Parathyroid adenoma (tissue), 2 donors: ENCODE results near the gene MEA1.

ENCODE experiments used
- H2AFZ ChIP-seq: fragments of 300-600 bp; sonication (generic); one replicate; pipeline ENCODE4 v1.7.0; 2017; ENCODE audit warnings: antibody characterized with exemption, mild to moderate bottlenecking
- H3K27ac ChIP-seq: fragments of 300-600 bp; sonication (generic); one replicate; pipeline ENCODE4 v1.7.0; 2017
- H3K27me3 ChIP-seq: fragments of 300-600 bp; sonication (generic); one replicate; pipeline ENCODE4 v1.7.0; 2017; ENCODE audit warnings: low read length; ENCODE audit not compliant: control insufficient read depth, insufficient read depth
- H3K36me3 ChIP-seq: fragments of 300-600 bp; sonication (generic); one replicate; pipeline ENCODE4 v1.7.0; 2017; ENCODE audit warnings: low read length; ENCODE audit not compliant: control insufficient read depth, insufficient read depth
- H3K4me1 ChIP-seq: fragments of 300-600 bp; sonication (generic); one replicate; pipeline ENCODE4 v1.7.0; 2017; ENCODE audit warnings: control low read depth
- H3K4me2 ChIP-seq: fragments of 300-600 bp; sonication (generic); one replicate; pipeline ENCODE4 v1.7.0; 2017; ENCODE audit warnings: low read length
- H3K4me3 ChIP-seq: fragments of 300-600 bp; sonication (generic); one replicate; pipeline ENCODE4 v1.7.0; 2017; ENCODE audit warnings: low read depth, low read length
- H3K79me2 ChIP-seq: fragments of 300-600 bp; sonication (generic); one replicate; pipeline ENCODE4 v1.7.0; 2017; ENCODE audit warnings: control low read depth
- H3K9ac ChIP-seq: fragments of 300-600 bp; sonication (generic); one replicate; pipeline ENCODE4 v1.7.0; 2017; ENCODE audit warnings: mild to moderate bottlenecking
- H3K9me3 ChIP-seq: fragments of 300-600 bp; sonication (generic); one replicate; pipeline ENCODE4 v1.7.0; 2017; ENCODE audit warnings: low read length; ENCODE audit not compliant: control insufficient read depth
- CTCF ChIP-seq: fragments of 300-600 bp; sonication (generic); IDR thresholded peaks from one replicate; pipeline ENCODE4 v1.7.0; 2017; ENCODE audit warnings: antibody characterized with exemption, mild to moderate bottlenecking
- donor health status: primary hyperparathyroidism.

Gene MEA1

GRCh38 chr6:43013843-43014433, at the start of gene MEA1, which contains the start of gene KLHDC3:
TSS of gene MEA1 (minus strand) at chr6:43013946. CDS start at chr6:43013813, 133 bp downstream.
TSS of gene KLHDC3 (plus strand) at chr6:43014249. CDS start at chr6:43017193, 2,944 bp downstream.
- peaks cover 18% of the 10 kb centered on the region for H3K4me1 ChIP-seq
- H3K79me2 ChIP-seq = peaks cover 34% of the 10 kb centered on the region
- H3K4me2 ChIP-seq = peak within 1 kb of the TSS; percentile 81
- no peak for TF ChIP-seq CTCF
- H3K9ac ChIP-seq = peak within 1 kb of the TSS; percentile 54
- peak within 1 kb of the TSS; percentile 97 for H2AFZ ChIP-seq
- H3K27ac ChIP-seq = peak within 1 kb of the TSS; percentile 72
- no peaks in the 10 kb centered on the region for H3K9me3 ChIP-seq
- H3K36me3 ChIP-seq = no peaks in the 10 kb centered on the region
- H3K27me3 ChIP-seq = no peaks in the 10 kb centered on the region
- H3K4me3 ChIP-seq = peak within 1 kb of the TSS; percentile 79

- Histone ChIP-seq H3K9ac (no peak overlapping the region), H3K79me2 (peaks cover 19% of the 10 kb centered on the region), H3K4me3 (no peak overlapping the region), H3K9me3 (no peaks in the 10 kb centered on the region), H2AFZ (no peak overlapping the region), H3K4me2 (no peak overlapping the region), H3K27ac (no peak overlapping the region), H3K36me3 (no peaks in the 10 kb centered on the region), H3K4me1 (peaks cover 11% of the 10 kb centered on the region), H3K27me3 (no peaks in the 10 kb centered on the region)
- TF ChIP-seq CTCF = no peak
These were observed 49.1 kb upstream of the MEA1 start for GRCh38 chr6:43062818-43063217.

GRCh38 chr6:43061861-43062260, 48.1 kb upstream of the MEA1 start:
- no peak overlapping the region for H3K9ac ChIP-seq
- no peaks in the 10 kb centered on the region for H3K36me3 ChIP-seq
- H3K27me3 ChIP-seq = no peaks in the 10 kb centered on the region
- peaks cover 11% of the 10 kb centered on the region for H3K4me1 ChIP-seq
- H3K79me2 ChIP-seq = peaks cover 20% of the 10 kb centered on the region
- no peak for TF ChIP-seq CTCF
- H3K4me3 ChIP-seq = no peak overlapping the region
- no peak overlapping the region for H3K4me2 ChIP-seq
- H3K9me3 ChIP-seq = no peaks in the 10 kb centered on the region
- no peak overlapping the region for H3K27ac ChIP-seq
- H2AFZ ChIP-seq = no peak overlapping the region

- no peak for TF ChIP-seq CTCF
- Histone ChIP-seq H2AFZ (no peak overlapping the region), H3K36me3 (no peaks in the 10 kb centered on the region), H3K4me1 (peaks cover 18% of the 10 kb centered on the region), H3K4me2 (peak overlapping the region; percentile 76), H3K79me2 (peaks cover 20% of the 10 kb centered on the region), H3K9ac (no peak overlapping the region), H3K9me3 (no peaks in the 10 kb centered on the region), H3K27ac (no peak overlapping the region), H3K4me3 (peak overlapping the region; percentile 79), H3K27me3 (no peaks in the 10 kb centered on the region)
These were observed 47.2 kb upstream of the MEA1 start for GRCh38 chr6:43060755-43061633.
